ENCODE results near the gene CDHR5.
"Not testable (repeated sequence)": the region's sequence is repeated elsewhere in the genome, so short reads cannot be mapped to it uniquely, and the experiment has no call there.

Gene CDHR5

DNA sequence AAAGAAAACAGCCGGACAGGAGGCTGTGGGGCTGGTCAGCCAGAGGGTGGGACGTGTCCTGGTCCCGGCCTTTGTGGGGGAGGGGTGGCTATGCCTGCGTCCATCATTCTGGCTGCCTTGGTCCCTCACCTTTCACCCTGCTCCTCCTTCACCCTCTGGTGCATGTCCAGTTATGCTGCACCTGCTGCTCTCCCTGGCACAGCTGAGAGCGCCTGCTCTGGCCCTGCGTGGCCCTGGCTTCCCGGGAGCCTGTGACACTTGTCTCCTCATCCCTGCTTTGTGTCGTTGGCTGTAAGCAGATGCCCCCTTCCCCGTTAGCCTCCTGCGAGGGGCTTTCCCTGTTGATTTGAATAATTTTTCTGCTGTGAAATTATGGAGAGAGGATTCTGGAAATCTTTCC, 31.8 kb downstream of the CDHR5 start:
- no peak overlapping the region for H3K27ac ChIP-seq
- no peak for DNase-seq (ENCODE audit: low read depth, low spot score)

DNA sequence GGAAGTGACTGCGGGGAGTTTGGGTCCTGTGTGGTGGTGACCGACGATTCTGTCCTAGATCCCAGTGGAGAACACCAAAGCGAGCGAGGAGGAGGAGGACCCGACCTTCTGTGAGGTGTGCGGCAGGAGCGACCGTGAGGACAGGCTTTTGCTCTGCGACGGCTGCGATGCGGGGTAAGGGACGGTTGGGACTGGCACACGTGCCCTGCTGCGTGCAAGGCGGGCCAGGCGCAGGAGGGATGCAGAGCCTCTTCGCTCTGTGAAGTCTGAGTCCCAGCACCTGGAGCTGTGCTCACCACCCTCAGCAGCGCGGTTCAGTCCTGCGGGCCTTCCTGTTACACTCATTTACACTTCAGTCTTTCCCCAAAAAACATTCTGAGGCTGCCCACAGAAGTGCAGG, 32.3 kb downstream of the CDHR5 start:
- no peak for DNase-seq (ENCODE audit: low read depth, low spot score)
- H3K27ac ChIP-seq, result no peak overlapping the region

DNA sequence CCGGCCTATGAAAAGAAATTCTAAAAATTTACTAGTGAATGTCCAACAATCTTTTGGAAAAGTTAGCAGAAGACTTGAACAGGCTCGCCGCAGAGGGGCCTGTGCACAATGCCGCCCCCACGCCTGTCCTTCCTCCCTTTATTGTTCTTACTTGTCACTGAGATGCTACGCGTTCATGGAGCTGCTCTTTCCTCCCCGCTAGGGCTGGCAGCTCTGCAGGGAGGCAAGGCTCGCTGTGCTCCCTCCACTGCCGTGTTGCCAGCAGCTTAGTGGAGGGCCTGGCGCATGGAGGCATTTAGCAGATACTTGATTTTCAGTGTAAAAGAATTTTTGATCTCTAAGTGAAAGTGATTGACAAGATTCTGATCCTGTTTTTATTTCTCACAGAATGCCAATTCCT, 33.8 kb downstream of the CDHR5 start:
- no peak overlapping the region for H3K27ac ChIP-seq
- no peak for DNase-seq (ENCODE audit: low read depth, low spot score)

DNA sequence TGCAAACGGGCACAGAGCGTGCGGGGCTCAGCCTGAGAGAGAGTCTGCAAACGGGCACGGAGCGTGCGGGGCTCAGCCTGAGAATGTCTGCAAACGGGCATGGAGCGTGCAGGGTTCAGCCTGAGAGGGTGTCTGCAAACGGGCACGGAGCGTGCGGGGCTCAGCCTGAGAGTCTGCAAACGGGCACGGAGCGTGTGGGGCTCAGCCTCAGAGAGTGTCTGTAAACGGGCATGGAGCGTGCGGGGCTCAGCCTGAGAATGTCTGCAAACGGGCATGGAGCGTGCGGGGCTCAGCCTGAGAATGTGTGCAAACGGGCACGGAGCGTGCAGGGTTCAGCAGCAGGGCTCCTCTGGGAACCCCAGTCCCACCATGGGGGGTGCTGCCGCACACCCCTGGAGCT, 35.0 kb downstream of the CDHR5 start:
- DNase-seq (ENCODE audit: low read depth, low spot score), result no peak
- no peak overlapping the region for H3K27ac ChIP-seq

DNA sequence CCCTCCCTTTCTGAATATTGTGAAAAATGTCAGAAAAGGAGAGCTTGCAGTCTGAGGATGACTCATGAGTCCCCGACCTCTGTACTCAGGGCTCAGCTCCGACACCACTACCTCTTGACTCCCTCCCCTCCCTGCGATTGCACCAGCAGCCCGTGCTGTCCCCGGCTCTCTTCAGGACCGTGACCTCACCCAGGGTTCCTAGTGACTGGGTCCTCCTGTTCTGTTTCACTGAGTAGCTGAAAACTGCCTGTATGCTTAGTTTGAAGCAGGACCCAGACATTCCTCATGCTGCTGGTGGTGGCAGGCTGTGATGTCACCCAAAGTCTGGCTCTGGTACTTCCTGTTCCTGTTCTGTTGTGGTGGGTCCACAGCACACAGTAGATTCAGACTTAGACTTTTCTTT, 36.8 kb downstream of the CDHR5 start:
- no peak overlapping the region for H3K27ac ChIP-seq
- DNase-seq (ENCODE audit: low read depth, low spot score), result no peak

DNA sequence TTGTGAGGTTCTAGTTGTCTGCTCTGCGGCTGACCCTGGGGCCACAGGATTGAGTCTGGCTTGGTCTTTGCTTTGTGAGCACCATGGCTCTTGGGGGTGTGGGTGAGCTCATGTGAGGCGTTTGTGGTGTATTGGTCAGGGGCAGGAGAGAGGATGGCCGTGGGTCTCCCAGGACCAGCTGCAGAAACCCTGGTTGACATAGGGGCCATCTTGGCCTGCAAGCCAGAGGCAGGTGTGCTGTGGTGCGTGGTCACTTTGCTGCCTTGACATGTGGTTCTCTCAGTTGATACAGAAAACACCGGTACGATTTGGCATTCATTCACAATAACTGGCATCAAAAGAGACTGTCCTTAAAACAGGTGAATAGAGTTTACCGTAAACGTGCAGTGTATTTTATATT, 37.2 kb downstream of the CDHR5 start:
- no peak overlapping the region for H3K27ac ChIP-seq
- DNase-seq (ENCODE audit: low read depth, low spot score), result no peak

DNA sequence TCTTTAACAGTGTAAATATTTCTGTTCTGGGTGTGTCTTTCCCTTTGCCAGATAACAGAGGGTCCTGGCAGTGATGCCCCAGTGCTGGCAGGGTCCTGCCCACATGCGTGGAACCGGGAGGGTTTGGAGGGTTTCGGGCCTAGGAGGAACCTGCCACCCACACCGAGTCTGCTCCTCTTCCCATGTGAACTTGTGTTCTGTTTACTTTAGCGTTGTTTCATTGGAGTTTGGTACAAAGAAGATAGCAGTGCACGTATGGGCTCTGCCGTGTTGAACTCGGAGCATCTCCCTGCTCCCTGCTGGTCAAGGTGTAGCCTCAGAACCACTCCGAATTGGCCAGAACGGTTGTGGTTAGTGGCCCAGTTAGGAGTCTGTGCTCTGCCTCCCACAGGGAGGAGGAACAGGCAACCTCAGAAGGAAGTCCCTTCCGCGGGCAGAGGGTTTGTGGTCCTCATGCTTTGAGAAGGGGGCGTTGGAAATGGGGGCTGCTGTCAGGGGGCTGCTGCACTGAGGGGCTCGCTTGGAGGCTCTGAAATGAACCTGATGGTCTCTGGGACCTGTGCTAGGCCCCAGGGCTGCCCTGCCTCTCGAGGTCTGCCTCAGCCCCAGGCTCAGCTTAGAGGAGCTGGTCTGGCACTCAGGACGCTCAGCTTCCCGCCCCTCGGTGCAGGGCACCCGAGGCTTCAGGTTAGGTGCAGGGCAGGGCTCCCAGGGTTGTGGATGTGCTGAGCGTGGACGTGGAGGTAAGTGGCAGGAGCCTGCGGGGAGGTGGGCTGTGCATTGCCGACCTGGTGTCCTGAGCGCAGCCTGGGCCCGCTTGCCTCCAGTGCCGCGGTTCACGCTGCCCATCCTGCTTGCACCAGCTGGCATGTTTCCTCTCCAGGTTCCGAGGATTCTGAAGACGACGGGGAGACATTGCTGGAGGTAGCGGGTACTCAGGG, 38.1 kb downstream of the CDHR5 start:
- DNase-seq (ENCODE audit: low read depth, low spot score), result no peak
- H3K27ac ChIP-seq, result no peak overlapping the region

DNA sequence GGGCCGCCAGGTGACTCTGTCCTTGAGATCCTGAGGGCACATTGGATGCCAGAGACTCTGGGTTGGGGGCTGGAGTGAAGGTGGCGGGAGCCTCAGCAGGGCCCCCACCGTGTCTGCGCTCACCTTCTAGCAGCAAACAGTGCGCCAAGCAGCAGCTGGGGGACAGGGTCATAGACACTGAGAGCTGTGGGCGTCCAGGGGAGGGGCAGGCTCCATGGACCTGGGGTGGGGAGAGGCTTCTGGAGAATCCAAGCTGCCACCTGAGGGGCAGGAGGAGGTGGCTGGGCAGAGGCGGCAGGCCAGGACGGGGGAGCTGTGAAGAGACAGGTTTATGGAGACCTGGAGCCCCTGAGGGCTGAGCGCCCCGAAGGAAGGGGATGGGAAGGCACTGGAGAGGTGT, 40.5 kb downstream of the CDHR5 start:
- no peak overlapping the region for H3K27ac ChIP-seq
- no peak for DNase-seq (ENCODE audit: low read depth, low spot score)

DNA sequence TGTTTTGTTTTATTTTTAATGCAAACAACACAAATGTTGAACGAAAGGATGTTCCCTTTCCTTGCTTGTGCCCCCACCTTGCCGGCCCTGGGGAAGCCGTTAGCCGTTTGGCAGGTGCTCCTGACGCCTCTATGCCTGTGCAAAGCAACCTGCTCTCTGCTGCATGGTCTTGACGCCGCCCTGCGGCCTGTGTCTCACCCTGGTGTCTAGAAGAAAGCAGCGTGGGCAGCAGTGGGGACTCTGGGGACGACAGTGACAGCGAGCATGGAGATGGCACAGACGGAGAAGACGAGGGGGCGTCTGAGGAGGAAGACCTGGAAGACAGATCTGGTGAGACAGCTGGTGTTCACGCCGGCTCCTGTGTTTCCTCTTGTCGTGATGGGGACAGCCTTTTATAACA, 43.0 kb downstream of the CDHR5 start:
- no peak for DNase-seq (ENCODE audit: low read depth, low spot score)
- no peak overlapping the region for H3K27ac ChIP-seq

DNA sequence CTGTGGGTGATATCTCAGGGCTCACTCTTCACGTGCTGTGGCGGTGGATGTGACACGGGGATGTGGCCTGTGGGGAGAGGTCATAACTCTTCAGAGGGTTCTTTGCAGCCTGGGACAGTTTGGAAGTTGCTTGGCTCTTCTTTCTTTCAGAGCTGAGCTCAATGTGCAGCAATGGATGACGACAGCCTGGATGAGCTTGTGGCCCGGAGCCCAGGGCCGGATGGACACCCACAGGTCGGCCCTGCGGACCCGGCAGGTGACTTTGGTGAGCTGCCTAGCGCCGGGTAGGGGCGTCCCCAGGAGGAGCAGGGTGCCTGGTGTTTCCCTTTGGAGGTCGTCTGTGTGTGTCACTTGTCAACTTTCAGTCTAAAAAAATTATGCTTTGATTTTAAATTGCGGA, 43.4 kb downstream of the CDHR5 start:
- DNase-seq (ENCODE audit: low read depth, low spot score), result no peak
- no peak overlapping the region for H3K27ac ChIP-seq

DNA sequence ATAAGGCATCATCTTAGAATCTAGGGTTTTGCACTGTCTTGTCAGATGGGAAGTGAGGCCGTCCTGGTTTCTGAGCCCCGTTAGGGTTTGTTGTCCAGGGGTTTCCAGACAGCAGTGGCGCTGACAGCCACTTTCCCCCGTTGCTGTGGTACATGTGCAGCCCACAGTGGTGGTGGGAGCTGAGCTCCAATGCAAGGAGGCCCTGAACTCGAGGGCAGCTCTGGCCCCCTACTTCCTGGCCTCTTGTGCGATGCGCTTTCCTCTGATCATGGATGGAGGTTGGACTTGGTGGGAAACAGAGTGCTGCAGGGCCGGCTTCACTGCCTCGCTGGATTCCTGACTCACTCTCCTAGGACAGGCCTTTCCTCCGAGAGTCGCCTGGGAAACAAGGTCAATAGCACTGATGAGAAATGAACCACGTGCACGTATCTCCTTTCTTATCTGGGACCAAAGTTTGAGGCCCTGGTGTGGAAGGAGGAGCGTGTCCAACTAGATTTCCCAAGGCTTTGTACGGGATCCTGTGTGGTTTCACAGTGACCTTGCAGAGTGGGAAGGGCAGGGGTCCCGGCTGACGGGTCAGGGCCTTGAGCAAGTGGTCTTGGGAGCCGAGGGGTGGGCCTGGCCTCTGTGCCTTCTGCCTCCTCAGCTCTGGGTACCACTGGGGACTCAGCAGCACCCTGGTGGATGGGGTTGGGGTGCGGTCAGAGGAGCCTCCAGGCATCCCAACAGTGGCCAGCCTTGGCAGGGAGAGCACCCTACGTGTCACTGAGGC, 44.7 kb downstream of the CDHR5 start:
- H3K27ac ChIP-seq, result no peak overlapping the region
- DNase-seq (ENCODE audit: low read depth, low spot score), result no peak

DNA sequence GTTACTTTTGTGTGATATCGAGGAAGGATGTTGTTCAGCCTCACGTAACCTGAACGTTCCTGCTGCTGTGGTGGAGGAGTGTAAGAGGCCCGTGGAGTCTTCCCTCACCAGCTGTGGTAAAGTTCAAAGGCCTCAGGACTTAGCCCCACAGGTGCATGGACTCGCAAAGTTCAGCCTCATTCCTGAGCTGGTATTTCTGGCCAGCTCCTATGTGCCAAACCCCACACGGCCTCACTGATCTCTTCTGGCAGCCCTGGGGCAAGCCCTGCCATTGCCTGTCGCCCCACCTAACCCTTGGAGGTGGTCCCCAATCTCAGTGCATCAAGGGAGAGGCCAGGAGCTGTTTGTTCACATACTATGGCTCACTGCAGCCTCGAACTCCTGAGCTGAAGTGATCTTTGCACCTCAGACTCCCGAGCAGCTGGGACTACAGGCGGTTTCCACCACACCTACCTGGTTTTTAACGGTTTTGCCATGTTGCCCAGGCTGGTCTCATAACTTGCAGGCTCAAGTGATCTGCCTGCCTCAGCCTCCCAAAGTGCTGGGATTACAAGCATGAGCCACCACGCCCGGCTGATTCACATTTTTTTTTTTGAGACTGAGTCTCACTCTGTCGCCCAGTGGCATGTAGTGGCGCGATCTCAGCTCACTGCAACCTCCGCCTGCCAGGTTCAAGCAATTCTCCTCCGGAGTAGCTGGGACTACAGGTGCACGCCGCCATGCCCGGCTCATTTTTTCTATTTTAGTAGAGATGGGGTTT, 46.3 kb downstream of the CDHR5 start:
- H3K27ac ChIP-seq, result peak overlapping the region; percentile 81

DNA sequence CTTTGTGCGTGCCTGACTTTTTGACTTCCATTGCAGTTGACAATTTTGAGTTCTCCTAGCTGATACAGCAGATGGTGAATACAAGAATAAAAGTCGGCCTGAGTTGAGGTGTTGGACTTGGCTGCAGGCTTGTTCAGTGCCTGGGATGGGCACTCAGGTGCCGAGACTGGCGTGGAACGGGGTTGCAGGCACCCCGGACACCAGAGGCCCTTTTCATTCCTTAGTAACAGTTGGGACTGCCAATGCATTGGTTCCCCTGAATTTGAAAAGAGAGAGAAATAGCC, 47.2 kb downstream of the CDHR5 start:
- peak overlapping the region; percentile 81 for H3K27ac ChIP-seq
- no peak for DNase-seq (ENCODE audit: low read depth, low spot score)

More for the DNA sequence above, 46.3 kb downstream of the CDHR5 start:
- no peak for DNase-seq (ENCODE audit: low read depth, low spot score)

DNA sequence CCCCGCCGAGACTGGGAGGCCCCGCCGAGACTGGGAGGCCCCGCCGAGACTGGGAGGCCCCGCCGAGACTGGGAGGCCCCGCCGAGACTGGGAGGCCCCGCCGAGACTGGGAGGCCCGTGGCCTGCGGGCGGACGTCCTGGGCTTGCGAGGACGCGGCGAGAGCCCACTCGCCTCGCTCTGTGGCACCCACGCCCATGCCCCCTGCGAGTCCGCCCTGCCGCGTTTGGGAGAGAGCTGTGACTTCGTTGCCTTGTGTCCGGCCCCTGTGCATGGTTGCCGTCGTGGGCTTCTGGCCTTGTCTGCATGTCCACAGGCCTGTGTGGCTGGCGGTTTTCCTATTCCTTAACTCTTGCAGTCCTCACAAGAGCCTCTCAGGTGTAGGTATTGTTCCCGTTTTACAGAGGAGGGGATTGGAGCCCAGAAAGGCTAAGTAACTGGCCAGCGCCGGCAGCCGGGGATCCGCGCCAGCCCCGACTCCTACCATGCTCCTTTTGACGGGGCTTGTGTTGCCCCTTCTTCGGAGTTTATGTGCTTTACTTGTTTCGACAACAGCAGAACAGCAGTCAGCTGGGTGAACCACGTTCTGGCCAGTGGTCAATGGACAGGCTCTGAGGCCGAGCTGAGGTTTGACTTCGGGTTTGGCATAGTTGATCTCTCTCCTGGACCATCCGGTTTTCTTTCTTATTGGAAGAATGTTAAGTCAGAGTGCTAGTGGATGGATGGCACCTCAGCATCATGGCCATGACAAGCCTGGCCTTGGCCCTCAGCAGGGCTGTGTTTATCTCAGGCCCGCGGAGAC, 47.7 kb downstream of the CDHR5 start:
- DNase-seq (ENCODE audit: low read depth, low spot score), result no peak
- peak overlapping the region; percentile 81 for H3K27ac ChIP-seq

DNA sequence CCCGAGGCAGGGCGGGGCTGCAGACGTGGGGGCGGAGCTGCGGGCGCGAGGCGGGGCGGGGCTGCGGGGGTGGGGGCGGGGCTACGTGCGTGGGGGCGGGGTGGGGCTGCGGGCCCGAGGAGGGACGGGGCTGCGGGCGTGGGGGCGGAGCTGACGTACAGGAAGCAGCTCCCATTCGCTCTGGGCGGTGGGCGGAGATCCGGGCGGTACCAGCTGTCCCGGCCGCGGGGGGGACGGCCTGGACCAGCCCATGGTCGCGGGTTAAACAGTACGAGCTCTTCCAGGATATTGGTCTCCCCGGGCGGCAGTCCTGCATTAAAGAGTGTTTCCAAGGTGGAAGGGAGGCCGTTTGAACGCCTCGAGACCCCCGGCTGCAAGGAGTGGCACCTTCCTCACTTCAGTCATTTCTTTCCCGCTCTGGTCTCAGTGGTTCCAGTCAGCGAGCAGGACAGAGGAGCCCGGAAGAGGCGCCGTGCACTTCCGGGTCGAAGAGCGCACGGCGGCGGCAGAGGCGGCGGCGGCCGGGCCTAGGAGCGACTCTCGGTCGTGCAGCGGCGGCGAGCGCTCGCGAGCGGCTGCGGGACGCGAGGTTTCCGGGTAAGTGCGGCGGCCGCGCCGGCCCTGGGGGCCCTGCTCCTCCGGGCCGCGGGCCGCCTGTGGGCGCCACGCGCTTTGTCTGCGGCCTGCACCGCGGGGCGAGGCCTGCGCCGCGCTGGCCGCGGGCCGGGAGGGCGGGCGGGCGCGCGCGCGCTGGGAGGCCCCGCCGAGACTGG, 48.6 kb downstream of the CDHR5 start, which contains the start of gene PHRF1:
Gene PHRF1, plus strand, starts transcription at position 475 of the 773 bp plus-strand sequence. CDS start 5,043 bp downstream, outside the sequence.
- peak within 1 kb of the TSS; percentile 81 for H3K27ac ChIP-seq
- DNase-seq (ENCODE audit: low read depth, low spot score), result peak; percentile 64

DNA sequence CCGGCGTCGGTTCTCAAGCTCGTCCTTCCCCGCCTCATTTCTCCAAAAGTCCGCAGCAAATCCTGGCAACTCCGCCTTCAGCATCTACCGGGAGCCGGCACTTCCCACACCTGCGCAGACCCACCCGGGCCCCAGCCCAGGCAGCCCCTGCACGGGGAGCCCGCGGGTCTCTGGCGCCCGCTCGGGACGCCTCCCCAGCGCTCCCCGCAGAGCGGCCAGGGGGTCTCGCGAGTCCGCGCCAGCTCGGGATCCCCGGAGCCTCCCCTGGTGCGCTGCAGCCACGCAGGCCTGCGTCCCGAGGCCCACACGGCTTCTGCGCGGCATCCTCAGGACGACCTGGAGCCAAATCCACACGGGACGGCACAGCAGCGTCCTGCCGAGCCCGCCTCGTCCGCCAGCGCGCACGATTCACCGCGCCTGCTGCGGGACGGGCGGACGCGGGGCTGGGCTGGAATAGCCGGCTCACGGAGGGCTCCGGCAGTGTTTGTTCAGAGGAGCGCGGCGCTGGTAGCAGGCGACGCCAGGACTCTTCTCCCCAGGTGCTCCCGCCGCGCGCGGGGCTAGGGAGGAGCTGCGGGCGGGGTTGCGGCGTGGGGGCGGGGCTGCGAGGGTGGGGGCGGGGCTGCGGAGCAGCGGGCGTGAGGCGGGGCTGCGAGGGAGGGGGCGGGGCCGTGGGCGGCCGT, 49.3 kb downstream of the CDHR5 start:
- no peak for DNase-seq (ENCODE audit: low read depth, low spot score)

DNA sequence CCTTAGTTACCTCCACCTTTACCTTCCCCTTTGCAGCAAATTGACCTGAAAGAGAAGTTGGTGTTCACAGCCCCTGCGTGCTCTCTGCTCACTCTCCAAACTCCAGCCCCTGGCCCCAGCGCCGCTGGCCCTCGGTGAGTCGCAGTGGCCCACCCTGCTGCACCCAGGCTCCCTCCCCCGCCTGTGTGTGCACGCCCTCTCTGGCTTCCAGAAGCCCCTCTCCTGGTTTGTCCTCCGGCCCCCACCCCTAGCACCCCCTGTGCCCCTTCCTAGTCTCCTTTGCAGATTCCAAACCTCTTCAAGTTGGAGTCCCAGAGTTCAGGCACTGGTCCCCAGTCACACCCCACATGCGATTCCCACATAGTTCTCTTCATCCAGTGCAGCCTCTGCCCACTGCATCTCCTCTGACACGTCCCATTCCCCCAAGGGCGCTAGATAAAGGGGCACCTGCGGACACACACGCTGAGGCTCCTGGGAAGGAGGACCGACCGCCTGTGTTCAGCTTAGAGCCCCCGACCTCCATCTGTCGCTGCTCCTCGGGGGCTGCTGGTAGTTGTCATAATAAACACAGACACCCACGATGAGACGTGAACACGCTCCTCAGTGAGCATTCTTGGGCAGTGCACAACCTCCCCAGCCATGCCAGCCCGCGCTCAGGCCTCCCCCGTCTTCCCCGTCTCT, 50.0 kb downstream of the CDHR5 start:
- no peak for DNase-seq (ENCODE audit: low read depth, low spot score)
- H3K27ac ChIP-seq, result no peak overlapping the region

More for the DNA sequence above, 49.3 kb downstream of the CDHR5 start:
- no peak overlapping the region for H3K27ac ChIP-seq

DNA sequence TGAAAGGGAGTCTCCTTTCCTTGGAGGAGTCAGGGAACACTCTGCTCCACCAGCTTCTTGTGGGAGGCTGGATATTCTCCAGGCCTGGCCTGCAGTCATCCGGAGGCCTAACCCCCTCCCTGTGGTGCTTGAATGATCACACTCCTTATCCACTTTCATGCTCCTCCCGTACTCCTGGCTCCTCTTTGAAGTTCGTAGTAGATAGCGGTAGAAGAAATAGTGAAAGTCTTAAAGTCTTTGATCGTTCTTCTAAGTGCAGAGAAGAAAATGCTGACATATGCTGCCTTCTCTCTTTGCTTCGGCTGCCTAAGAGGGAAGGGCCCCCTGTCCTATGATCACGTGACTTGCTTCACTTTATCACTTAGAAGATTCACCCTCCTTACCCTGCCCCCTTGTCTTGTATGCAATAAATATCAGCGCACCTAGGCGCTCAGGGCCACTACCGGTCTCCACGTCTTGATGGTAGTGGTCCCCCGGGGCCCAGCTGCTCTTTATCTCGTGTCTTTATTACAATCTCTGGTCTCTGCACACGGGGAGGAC, 50.7 kb downstream of the CDHR5 start:
- H3K27ac ChIP-seq; DNase-seq (ENCODE audit: low read depth, low spot score): not testable (repeated sequence)
